ENCODE measurements around the gene SLC12A3. TPM values are rescaled to one million over a fixed set of nuclear protein-coding genes. Genes with fewer than 3 reads are reported as not detected.

The SLC12A3 gene
- total RNA-seq, 6 experiments from 2014 or later, result not detected

DNA sequence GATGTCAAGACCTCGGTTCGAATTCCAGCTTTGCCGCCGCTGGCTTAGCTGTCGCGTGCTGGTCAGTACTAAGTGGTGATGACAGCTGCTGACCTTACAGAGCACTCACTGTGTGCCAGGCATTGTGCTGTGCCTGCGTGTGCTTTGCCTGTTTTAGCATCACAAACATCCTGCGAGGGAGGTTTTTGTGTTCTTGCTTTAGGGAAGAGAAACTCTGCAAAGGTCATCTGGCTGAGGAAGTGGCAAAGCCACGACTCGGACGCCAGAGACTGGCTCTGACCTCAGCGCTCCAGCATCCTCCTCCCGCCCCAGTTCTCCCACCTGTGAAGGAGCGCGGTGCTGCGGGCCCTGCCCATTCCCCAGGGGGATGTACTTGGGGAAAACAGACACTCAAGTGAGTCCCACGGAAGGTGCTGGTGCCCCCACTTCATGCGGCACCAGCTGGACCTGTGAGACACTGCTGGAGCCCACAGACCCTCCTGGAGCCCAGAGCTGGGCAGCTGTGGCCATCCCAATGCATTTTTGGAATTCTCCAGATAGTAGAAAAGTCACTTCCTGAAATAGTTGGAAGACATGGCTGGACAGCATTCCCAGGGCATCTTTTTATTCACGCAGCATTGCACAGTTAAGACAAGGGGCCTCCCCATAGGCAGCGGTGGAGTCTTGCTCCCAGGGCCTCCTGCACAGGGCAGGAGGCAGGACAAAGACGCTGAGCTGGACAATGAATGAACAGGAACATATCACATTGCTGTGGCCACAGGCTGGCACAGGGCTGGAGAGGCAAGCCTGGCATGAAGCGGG lies 47.0 kb downstream of the SLC12A3 start:
- H3K9me3 Mint-ChIP-seq, result no peaks in the 10 kb centered on the region
- peaks cover 10% of the 10 kb centered on the region for H3K27me3 Mint-ChIP-seq (ENCODE audit: insufficient read depth)
- no peak overlapping the region for H3K27ac Mint-ChIP-seq
- H3K36me3 Mint-ChIP-seq (ENCODE audit: low read depth), result no peaks in the 10 kb centered on the region
- peaks cover 49% of the 10 kb centered on the region for H3K4me1 Mint-ChIP-seq (ENCODE audit: low read depth)
- DNase-seq, result no peak
- no peak overlapping the region for H3K4me3 Mint-ChIP-seq
- TF ChIP-seq, protein P1, sequence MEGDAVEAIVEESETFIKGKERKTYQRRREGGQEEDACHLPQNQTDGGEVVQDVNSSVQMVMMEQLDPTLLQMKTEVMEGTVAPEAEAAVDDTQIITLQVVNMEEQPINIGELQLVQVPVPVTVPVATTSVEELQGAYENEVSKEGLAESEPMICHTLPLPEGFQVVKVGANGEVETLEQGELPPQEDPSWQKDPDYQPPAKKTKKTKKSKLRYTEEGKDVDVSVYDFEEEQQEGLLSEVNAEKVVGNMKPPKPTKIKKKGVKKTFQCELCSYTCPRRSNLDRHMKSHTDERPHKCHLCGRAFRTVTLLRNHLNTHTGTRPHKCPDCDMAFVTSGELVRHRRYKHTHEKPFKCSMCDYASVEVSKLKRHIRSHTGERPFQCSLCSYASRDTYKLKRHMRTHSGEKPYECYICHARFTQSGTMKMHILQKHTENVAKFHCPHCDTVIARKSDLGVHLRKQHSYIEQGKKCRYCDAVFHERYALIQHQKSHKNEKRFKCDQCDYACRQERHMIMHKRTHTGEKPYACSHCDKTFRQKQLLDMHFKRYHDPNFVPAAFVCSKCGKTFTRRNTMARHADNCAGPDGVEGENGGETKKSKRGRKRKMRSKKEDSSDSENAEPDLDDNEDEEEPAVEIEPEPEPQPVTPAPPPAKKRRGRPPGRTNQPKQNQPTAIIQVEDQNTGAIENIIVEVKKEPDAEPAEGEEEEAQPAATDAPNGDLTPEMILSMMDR (IDR thresholded peaks at IDR 0.05), result no peak

DNA sequence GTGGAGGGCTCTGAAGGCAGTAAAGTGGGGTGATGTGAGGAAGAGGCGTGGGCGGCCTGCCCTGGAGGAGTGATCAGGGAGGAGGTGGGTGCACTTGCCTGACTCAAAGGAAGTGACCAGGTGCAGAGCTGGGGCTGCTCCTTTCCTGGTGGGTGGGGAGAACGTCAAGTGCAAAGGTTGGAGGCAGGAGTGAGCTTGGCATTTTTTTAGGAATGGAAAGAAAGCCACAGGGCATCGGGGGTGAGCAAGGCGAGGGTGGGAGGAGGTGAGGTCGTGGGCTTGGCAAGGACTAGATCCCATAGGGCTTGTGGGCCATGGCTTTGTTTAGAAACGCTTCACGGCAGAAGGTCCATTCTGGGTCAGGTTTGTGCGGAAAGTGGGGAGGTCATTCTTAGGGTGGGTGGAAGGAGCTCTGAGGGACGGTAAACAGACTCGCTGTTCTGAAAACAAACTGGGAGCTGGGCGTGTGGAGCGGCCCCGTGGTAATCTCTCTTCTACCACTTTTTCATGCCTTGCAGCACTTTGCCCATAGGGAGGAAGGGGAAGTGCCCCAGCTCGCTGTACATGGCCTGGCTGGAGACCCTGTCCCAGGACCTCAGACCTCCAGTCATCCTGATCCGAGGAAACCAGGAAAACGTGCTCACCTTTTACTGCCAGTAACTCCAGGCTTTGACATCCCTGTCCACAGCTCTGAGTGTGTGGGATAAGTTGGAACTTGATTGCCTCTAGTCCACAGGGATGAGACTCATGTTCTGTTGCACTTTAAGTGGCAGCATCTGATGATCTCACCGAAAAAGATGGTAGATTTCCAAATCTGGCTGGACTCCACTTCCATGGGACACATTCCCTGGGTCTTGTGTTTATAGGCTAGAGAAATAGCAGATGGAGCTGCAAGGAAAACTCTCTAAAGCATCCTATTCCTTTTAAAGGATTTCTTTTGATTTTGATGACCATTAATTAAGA lies 48.0 kb downstream of the SLC12A3 start:
- Mint-ChIP-seq H3K9me3 (no peaks in the 10 kb centered on the region), H3K4me3 (no peak overlapping the region), H3K27me3 (ENCODE audit: insufficient read depth) (peaks cover 9% of the 10 kb centered on the region), H3K27ac (peak overlapping the region; percentile 33; the same call in 1 of the 2 replicates), H3K4me1 (ENCODE audit: low read depth) (peaks cover 49% of the 10 kb centered on the region), H3K36me3 (ENCODE audit: low read depth) (no peaks in the 10 kb centered on the region)
- TF ChIP-seq, protein P1 (IDR thresholded peaks at IDR 0.05), result no peak
- peak; percentile 69 for DNase-seq

DNA sequence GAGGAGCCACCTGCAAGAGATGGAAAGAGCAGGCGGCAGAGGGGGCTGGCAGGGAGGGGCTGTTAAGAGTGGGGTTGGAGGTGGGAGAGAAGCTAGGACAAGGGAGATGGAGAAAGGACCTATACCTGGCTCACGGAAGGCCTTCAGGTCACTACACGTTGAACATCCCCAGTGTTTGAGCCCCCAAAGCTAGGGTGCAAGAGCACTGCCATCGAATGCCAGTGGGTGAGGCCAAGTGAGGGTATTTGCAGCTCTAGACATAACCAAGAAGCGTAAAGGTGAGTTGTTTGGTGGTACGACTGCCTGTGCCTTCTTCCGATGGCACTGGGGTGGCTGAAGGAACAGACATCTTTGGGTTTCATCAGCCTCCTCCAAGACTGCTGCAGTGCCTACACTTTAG lies 49.9 kb downstream of the SLC12A3 start:
- peaks cover 40% of the 10 kb centered on the region for H3K4me1 Mint-ChIP-seq (ENCODE audit: low read depth)
- H3K27ac Mint-ChIP-seq, result no peak overlapping the region
- H3K4me3 Mint-ChIP-seq, result no peak overlapping the region
- TF ChIP-seq, protein P1 (IDR thresholded peaks at IDR 0.05), result no peak
- no peaks in the 10 kb centered on the region for H3K36me3 Mint-ChIP-seq (ENCODE audit: low read depth)
- H3K9me3 Mint-ChIP-seq, result no peaks in the 10 kb centered on the region
- no peak for DNase-seq
- H3K27me3 Mint-ChIP-seq (ENCODE audit: insufficient read depth), result peaks cover 8% of the 10 kb centered on the region

DNA sequence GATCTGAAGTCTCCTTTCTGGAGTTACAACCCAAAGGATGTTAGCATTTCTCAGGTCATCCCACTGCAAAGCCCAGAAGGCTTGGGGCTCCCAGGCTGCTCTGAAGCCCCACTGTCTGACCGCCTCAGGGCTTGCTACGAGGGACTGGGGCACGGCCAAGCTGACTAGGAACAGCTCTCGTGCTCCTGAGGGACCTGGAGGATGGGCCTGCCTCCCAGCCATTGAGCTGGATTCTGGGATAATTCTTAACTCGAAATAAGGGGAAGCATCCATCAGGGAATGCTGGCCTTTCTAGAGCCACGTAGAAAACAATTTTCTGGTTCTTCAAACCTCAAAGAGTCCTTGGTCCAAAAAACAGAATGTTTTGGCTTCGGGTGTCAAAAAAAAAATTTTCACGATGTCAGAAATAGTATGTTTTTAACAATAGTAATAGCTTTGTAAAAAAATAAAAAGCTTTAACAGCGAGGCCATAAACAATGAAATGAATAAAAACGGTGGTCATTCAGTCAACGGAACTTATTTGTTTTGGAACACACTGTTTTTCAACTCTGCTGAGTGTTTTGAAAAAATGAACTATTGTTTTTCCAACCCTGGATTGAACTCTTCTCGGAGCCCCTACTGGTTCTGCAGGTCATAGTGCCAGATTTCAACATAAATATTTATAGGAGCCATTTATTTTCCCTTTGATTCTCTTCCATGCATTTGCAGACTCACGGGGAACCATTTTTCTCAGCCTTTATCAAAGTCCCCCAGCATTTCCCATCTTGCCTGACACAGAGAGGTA lies 50.5 kb downstream of the SLC12A3 start:
- H3K4me1 Mint-ChIP-seq (ENCODE audit: low read depth), result peaks cover 34% of the 10 kb centered on the region
- H3K4me3 Mint-ChIP-seq, result no peak overlapping the region
- no peak for DNase-seq
- H3K36me3 Mint-ChIP-seq (ENCODE audit: low read depth), result no peaks in the 10 kb centered on the region
- no peak overlapping the region for H3K27ac Mint-ChIP-seq
- no peaks in the 10 kb centered on the region for H3K9me3 Mint-ChIP-seq
- TF ChIP-seq, protein P1 (IDR thresholded peaks at IDR 0.05), result no peak
- H3K27me3 Mint-ChIP-seq (ENCODE audit: insufficient read depth), result peaks cover 11% of the 10 kb centered on the region
